ENCODE results near the gene ASXL3. TPM values are rescaled to one million over a fixed set of nuclear protein-coding genes. Genes with fewer than 3 reads are reported as not detected.

Gene ASXL3
- total and polyA plus RNA-seq, 9 of the 15 experiments (the other 6 are each of a cell fraction or from before 2014, with no cell fraction given): not detected

DNA sequence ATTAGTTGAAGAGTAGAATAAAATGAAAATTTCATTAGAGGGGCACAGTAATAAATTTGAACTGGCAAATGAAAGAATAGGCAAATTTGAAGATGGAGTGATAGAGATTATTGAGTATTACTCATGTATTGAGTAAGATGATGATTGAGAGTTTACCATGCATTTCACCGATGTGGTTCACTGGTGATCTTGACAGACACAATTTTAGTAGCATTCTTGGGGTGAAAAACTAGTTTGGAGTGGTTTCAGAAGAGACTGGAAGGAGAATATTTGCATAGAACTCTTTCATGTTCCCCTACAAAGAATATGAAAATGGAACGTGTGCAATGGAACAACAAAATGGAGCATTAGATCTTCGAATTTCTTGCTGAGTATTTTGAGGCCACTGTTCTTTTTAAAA is 121.4 kb downstream of the ASXL3 start:
- TF ChIP-seq, protein P1, sequence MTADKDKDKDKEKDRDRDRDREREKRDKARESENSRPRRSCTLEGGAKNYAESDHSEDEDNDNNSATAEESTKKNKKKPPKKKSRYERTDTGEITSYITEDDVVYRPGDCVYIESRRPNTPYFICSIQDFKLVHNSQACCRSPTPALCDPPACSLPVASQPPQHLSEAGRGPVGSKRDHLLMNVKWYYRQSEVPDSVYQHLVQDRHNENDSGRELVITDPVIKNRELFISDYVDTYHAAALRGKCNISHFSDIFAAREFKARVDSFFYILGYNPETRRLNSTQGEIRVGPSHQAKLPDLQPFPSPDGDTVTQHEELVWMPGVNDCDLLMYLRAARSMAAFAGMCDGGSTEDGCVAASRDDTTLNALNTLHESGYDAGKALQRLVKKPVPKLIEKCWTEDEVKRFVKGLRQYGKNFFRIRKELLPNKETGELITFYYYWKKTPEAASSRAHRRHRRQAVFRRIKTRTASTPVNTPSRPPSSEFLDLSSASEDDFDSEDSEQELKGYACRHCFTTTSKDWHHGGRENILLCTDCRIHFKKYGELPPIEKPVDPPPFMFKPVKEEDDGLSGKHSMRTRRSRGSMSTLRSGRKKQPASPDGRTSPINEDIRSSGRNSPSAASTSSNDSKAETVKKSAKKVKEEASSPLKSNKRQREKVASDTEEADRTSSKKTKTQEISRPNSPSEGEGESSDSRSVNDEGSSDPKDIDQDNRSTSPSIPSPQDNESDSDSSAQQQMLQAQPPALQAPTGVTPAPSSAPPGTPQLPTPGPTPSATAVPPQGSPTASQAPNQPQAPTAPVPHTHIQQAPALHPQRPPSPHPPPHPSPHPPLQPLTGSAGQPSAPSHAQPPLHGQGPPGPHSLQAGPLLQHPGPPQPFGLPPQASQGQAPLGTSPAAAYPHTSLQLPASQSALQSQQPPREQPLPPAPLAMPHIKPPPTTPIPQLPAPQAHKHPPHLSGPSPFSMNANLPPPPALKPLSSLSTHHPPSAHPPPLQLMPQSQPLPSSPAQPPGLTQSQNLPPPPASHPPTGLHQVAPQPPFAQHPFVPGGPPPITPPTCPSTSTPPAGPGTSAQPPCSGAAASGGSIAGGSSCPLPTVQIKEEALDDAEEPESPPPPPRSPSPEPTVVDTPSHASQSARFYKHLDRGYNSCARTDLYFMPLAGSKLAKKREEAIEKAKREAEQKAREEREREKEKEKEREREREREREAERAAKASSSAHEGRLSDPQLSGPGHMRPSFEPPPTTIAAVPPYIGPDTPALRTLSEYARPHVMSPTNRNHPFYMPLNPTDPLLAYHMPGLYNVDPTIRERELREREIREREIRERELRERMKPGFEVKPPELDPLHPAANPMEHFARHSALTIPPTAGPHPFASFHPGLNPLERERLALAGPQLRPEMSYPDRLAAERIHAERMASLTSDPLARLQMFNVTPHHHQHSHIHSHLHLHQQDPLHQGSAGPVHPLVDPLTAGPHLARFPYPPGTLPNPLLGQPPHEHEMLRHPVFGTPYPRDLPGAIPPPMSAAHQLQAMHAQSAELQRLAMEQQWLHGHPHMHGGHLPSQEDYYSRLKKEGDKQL (CRISPR knock-in tag; IDR thresholded peaks at IDR 0.05; ENCODE audit: borderline replicate concordance): no peak
- TF ChIP-seq SMARCC2 (IDR thresholded peaks at IDR 0.05; ENCODE audit: low read depth) (no peak), ZNF184 (CRISPR knock-in tag; IDR thresholded peaks at IDR 0.05) (no peak), TCFL5 (CRISPR knock-in tag; conservative IDR thresholded peaks at IDR 0.05) (no peak), MED1 (CRISPR knock-in tag; IDR thresholded peaks at IDR 0.05; ENCODE audit: borderline replicate concordance) (no peak), FOXP1 (CRISPR knock-in tag; IDR thresholded peaks at IDR 0.05) (no peak), ZNF586 (CRISPR knock-in tag; conservative IDR thresholded peaks at IDR 0.05) (no peak), ZC3H11A (IDR thresholded peaks at IDR 0.05; ENCODE audit: low read depth, low read length) (no peak), NFIX (CRISPR knock-in tag; IDR thresholded peaks at IDR 0.05; ENCODE audit: low read depth) (no peak), SREBF1 (IDR thresholded peaks at IDR 0.05; ENCODE audit: borderline replicate concordance, low read depth, low read length) (no peak)
- FAIRE-seq (no peak), ATAC-seq (no peak), DNase-seq (ENCODE audit: extremely low read depth in 1 of 4, low spot score in 3 of 4) (no peak)
- H3K36me3 ChIP-seq (ENCODE audit: control insufficient read depth, insufficient read depth, low read length): no peaks in the 10 kb centered on the region
- POLR2A ChIA-PET: no interaction called here
- intact Hi-C loops (cut with micrococcal nuclease) (no loop called here), in situ Hi-C loops (cut with MboI) (no loop called here)
- H3K27ac ChIP-seq (ENCODE audit: extremely low read depth, low read depth, low read length): no peak overlapping the region
- no peak overlapping the region for H2AFZ ChIP-seq (ENCODE audit: low read depth, low read length)
- WGBS (ENCODE audit: insufficient coverage, low coverage, missing lambda C conversion rate): 0% methylated on average over 3 of the region's 3 CpGs
- BruUV-seq (replicated peaks): no TSS peak
- H3K9ac ChIP-seq (ENCODE audit: insufficient read depth in 1 of 2, low read depth in 2 of 2, low read length in 2 of 2): no peak overlapping the region
- CTCF ChIA-PET (ENCODE audit: low intra/inter-chr PET ratio): no interaction called here
- H3K79me2 ChIP-seq (ENCODE audit: control insufficient read depth, insufficient read depth, low read length): no peaks in the 10 kb centered on the region
- H3K4me1 ChIP-seq (replicated peaks in 1 of 2; ENCODE audit: control insufficient read depth in 2 of 2, insufficient read depth in 2 of 2, low read length in 2 of 2): no peaks in the 10 kb centered on the region
- no peak overlapping the region for H3K4me3 ChIP-seq
- no peaks in the 10 kb centered on the region for H3K9me1 ChIP-seq (ENCODE audit: control insufficient read depth, insufficient read depth, low read length)
- no peaks in the 10 kb centered on the region for H3K27me3 ChIP-seq (ENCODE audit: control insufficient read depth in 2 of 2, insufficient read depth in 2 of 2, low read length in 2 of 2)
- H4K20me1 ChIP-seq (replicated peaks; ENCODE audit: control insufficient read depth, insufficient read depth, low read length): no peaks in the 10 kb centered on the region
- H3K9me3 ChIP-seq (replicated peaks; ENCODE audit: control insufficient read depth, insufficient read depth, low read depth, low read length): no peaks in the 10 kb centered on the region
- H3K4me2 ChIP-seq (ENCODE audit: insufficient read depth, low read length): no peak overlapping the region

Measured in K562 (cell line).